Loucy (cell line): ENCODE results near the gene TNRC6B.

Experiments used
- H2AFZ ChIP-seq: fragments of 200-600 bp; sonication (generic); 2 replicates; pipeline ENCODE4 v1.6.0; 2016; ENCODE audit warnings: antibody characterized with exemption, mild to moderate bottlenecking, low read length, moderate library complexity
- H3F3A ChIP-seq: fragments of 200-600 bp; 2 replicates; pipeline ENCODE4 v1.6.0; 2016; ENCODE audit warnings: antibody characterized with exemption, low read depth, mild to moderate bottlenecking
- H3K27me3 ChIP-seq: fragments of 200-600 bp; sonication (generic); 2 replicates; pipeline ENCODE4 v1.6.1; 2014; ENCODE audit warnings: low read length, mild to moderate bottlenecking; ENCODE audit not compliant: insufficient read depth, poor library complexity, severe bottlenecking
- H3K36me3 ChIP-seq: fragments of 200-600 bp; sonication (generic); 2 replicates; pipeline ENCODE4 v1.6.1; 2016; ENCODE audit warnings: low read length; ENCODE audit not compliant: insufficient read depth
- H3K4me1 ChIP-seq: fragments of 200-600 bp; sonication (generic); 2 replicates; pipeline ENCODE4 v1.5.1; 2014; ENCODE audit warnings: low read length, mild to moderate bottlenecking; ENCODE audit not compliant: insufficient read depth, poor library complexity, severe bottlenecking
- H3K4me2 ChIP-seq: fragments of 200-600 bp; sonication (generic); 2 replicates; pipeline ENCODE4 v1.6.0; 2014; ENCODE audit warnings: antibody characterized with exemption, low read length, low read depth, mild to moderate bottlenecking; ENCODE audit not compliant: poor library complexity, severe bottlenecking
- H3K4me3 ChIP-seq: fragments of 200-600 bp; sonication (generic); 2 replicates; pipeline ENCODE4 v1.5.1; 2014; ENCODE audit warnings: low read length, mild to moderate bottlenecking, mixed read lengths; ENCODE audit not compliant: poor library complexity, severe bottlenecking
- H3K79me2 ChIP-seq: fragments of 200-600 bp; sonication (generic); 2 replicates; pipeline ENCODE4 v1.6.1; 2014; ENCODE audit warnings: low read length; ENCODE audit not compliant: insufficient read depth
- H3K9ac ChIP-seq: fragments of 200-600 bp; sonication (generic); 2 replicates; pipeline ENCODE4 v1.6.0; 2014; ENCODE audit warnings: mild to moderate bottlenecking, low read depth, low read length, moderate library complexity; ENCODE audit not compliant: poor library complexity, severe bottlenecking
- H3K9me2 ChIP-seq: fragments of 200-600 bp; sonication (generic); replicated peaks from 2 replicates; pipeline ENCODE4 v1.6.1; 2016; ENCODE audit warnings: low read depth, low read length, mixed read lengths
- H3K9me3 ChIP-seq: fragments of 200-600 bp; sonication (generic); 2 replicates; pipeline ENCODE4 v1.6.1; 2014; ENCODE audit warnings: mild to moderate bottlenecking, antibody characterized with exemption, low read length, low read depth; ENCODE audit not compliant: insufficient read depth
- H4K20me1 ChIP-seq: fragments of 200-600 bp; sonication (generic); 2 replicates; pipeline ENCODE4 v1.6.0; 2014; ENCODE audit warnings: antibody characterized with exemption, low read length, mild to moderate bottlenecking; ENCODE audit not compliant: insufficient read depth, poor library complexity, severe bottlenecking
- EZH2phosphoT487 ChIP-seq: fragments of 200-600 bp; IDR thresholded peaks from 2 replicates; pipeline ENCODE4 v1.6.1; 2018; ENCODE audit warnings: antibody characterized with exemption, mild to moderate bottlenecking, moderate library complexity, borderline replicate concordance
- TF ChIP-seq, protein P1 (sequence below): fragments of 200-600 bp; sonication (generic); conservative IDR thresholded peaks from 2 replicates; pipeline ENCODE4 v1.5.1; 2014; ENCODE audit warnings: mild to moderate bottlenecking, antibody characterized with exemption, low read length

TNRC6B gene

GRCh38 chr22:40252146-40252545 is 74.4 kb downstream of the TNRC6B start:
- TF ChIP-seq, protein P1, sequence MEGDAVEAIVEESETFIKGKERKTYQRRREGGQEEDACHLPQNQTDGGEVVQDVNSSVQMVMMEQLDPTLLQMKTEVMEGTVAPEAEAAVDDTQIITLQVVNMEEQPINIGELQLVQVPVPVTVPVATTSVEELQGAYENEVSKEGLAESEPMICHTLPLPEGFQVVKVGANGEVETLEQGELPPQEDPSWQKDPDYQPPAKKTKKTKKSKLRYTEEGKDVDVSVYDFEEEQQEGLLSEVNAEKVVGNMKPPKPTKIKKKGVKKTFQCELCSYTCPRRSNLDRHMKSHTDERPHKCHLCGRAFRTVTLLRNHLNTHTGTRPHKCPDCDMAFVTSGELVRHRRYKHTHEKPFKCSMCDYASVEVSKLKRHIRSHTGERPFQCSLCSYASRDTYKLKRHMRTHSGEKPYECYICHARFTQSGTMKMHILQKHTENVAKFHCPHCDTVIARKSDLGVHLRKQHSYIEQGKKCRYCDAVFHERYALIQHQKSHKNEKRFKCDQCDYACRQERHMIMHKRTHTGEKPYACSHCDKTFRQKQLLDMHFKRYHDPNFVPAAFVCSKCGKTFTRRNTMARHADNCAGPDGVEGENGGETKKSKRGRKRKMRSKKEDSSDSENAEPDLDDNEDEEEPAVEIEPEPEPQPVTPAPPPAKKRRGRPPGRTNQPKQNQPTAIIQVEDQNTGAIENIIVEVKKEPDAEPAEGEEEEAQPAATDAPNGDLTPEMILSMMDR: no peak
- TF ChIP-seq EZH2phosphoT487: no peak
- Histone ChIP-seq H3K27me3 (no peaks in the 10 kb centered on the region), H3K79me2 (peaks cover 75% of the 10 kb centered on the region), H3K9me2 (no peaks in the 10 kb centered on the region), H3F3A (no peaks in the 10 kb centered on the region), H3K36me3 (peaks cover 67% of the 10 kb centered on the region; the same call in 1 of the 2 replicates), H3K9me3 (no peaks in the 10 kb centered on the region), H3K9ac (no peak overlapping the region), H4K20me1 (peaks cover 20% of the 10 kb centered on the region), H3K4me3 (no peak overlapping the region), H3K4me2 (no peak overlapping the region), H3K4me1 (peaks cover 30% of the 10 kb centered on the region), H2AFZ (no peak overlapping the region)

- Histone ChIP-seq H3K4me1 (peaks cover 7% of the 10 kb centered on the region), H3K4me2 (no peak overlapping the region), H3K9me3 (no peaks in the 10 kb centered on the region), H3F3A (0 out of 2 replicates have a peak, but pooled peaks cover 2% of the 10 kb centered on the region), H3K9me2 (no peaks in the 10 kb centered on the region), H3K9ac (no peak overlapping the region), H2AFZ (no peak overlapping the region), H3K79me2 (peaks cover 60% of the 10 kb centered on the region; the same call in 1 of the 2 replicates), H3K4me3 (no peak overlapping the region), H3K27me3 (no peaks in the 10 kb centered on the region), H4K20me1 (no peaks in the 10 kb centered on the region), H3K36me3 (peaks cover 49% of the 10 kb centered on the region; the same call in 1 of the 2 replicates)
- no peak for TF ChIP-seq EZH2phosphoT487
- TF ChIP-seq, protein P1: no peak
Measured at GRCh38 chr22:40256516-40256915, 78.8 kb downstream of the TNRC6B start.

GRCh38 chr22:40258017-40258416 is 80.3 kb downstream of the TNRC6B start:
- H3K36me3 ChIP-seq: peaks cover 48% of the 10 kb centered on the region
- no peaks in the 10 kb centered on the region for H3K27me3 ChIP-seq
- H3K79me2 ChIP-seq: peaks cover 58% of the 10 kb centered on the region; the same call in 1 of the 2 replicates
- H3K4me2 ChIP-seq: no peak overlapping the region
- no peaks in the 10 kb centered on the region for H3K9me3 ChIP-seq
- TF ChIP-seq, protein P1: no peak
- TF ChIP-seq EZH2phosphoT487: no peak
- H3K9me2 ChIP-seq: no peaks in the 10 kb centered on the region
- H3K4me1 ChIP-seq: peaks cover 9% of the 10 kb centered on the region
- H3K9ac ChIP-seq: no peak overlapping the region
- no peak overlapping the region for H3K4me3 ChIP-seq
- 0 out of 2 replicates have a peak, but pooled peaks cover 2% of the 10 kb centered on the region for H3F3A ChIP-seq
- no peak overlapping the region for H2AFZ ChIP-seq
- no peaks in the 10 kb centered on the region for H4K20me1 ChIP-seq
